Chondrocyte (in vitro differentiated cells): ENCODE measurements around the gene MLPH. TPM values are rescaled to one million over a fixed set of nuclear protein-coding genes. Genes with fewer than 3 reads are reported as not detected.

Source experiments
- DNase-seq: peaks from one replicate; pipeline ENCODE4 v3.0.0; 2021; ENCODE audit warnings: mixed read lengths, low spot score
- H3K27ac Mint-ChIP-seq: one replicate; pipeline ENCODE4 v1.8.0; 2021; ENCODE audit warnings: mild to moderate bottlenecking, moderate library complexity, mixed read lengths; ENCODE audit not compliant: unreplicated experiment
- H3K27me3 Mint-ChIP-seq: 2 replicates; pipeline ENCODE4 v1.8.0; 2021; ENCODE audit warnings: low read depth, mixed read lengths
- H3K36me3 Mint-ChIP-seq: 2 replicates; pipeline ENCODE4 v1.8.0; 2021; ENCODE audit warnings: low read depth, mixed read lengths
- H3K4me1 Mint-ChIP-seq: 2 replicates; pipeline ENCODE4 v1.8.0; 2021; ENCODE audit warnings: low read depth, mild to moderate bottlenecking, mixed read lengths
- H3K4me3 Mint-ChIP-seq: one replicate; pipeline ENCODE4 v1.8.0; 2021; ENCODE audit warnings: mild to moderate bottlenecking, moderate library complexity, mixed read lengths; ENCODE audit not compliant: unreplicated experiment
- H3K9me3 Mint-ChIP-seq: 2 replicates; pipeline ENCODE4 v1.8.0; 2021; ENCODE audit warnings: low read depth, mixed read lengths
- total RNA-seq: library from RNA; stranded (reverse); gene quantifications from 3 replicates; pipeline ENCODE4 v1.2.1, GENCODE V29; 2021
- TF ChIP-seq, protein P1 (sequence below): fragments of 200-600 bp; sonication (generic); IDR thresholded peaks from 2 replicates; pipeline ENCODE4 v1.5.0; 2021; ENCODE audit warnings: antibody characterized with exemption, mild to moderate bottlenecking, moderate library complexity

The MLPH gene
- total RNA-seq, 1 donor from 2014 or later: 6.1 TPM

DNA sequence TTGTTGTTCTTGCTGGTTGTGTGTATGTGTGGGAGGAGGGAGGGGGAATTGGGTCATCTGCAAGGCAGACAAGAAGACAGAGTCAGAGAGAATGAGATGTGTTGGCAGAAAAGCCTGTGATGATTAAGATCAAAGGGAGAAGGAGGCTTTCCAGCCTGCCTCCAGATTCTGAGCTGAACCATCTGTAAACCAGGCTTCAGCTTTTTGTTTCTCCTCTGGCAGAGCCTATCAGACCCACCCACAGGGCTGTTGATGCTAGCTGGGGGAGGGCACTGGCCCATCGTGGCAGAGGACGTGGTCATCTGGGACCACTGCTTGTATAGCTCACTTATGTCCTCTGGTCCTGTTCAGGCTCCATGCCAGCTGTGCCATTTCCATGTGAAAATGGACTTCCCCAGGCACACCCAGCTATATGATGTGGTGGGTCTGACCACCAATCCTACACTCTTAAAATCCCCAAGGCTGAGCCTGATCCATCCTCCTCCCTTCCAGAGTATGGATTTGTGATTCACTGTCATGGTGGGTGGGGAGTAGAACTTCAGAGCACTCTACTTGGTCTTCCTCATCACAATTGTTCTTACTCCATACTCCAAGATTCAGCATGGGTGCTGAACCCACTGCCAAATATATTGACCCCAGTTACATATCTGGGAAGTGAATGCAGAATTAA lies 45.3 kb upstream of the MLPH start:
- H3K4me3 Mint-ChIP-seq: no peak overlapping the region
- H3K27me3 Mint-ChIP-seq: no peaks in the 10 kb centered on the region
- DNase-seq: no peak
- peak overlapping the region; percentile 47 for H3K27ac Mint-ChIP-seq
- TF ChIP-seq, protein P1, sequence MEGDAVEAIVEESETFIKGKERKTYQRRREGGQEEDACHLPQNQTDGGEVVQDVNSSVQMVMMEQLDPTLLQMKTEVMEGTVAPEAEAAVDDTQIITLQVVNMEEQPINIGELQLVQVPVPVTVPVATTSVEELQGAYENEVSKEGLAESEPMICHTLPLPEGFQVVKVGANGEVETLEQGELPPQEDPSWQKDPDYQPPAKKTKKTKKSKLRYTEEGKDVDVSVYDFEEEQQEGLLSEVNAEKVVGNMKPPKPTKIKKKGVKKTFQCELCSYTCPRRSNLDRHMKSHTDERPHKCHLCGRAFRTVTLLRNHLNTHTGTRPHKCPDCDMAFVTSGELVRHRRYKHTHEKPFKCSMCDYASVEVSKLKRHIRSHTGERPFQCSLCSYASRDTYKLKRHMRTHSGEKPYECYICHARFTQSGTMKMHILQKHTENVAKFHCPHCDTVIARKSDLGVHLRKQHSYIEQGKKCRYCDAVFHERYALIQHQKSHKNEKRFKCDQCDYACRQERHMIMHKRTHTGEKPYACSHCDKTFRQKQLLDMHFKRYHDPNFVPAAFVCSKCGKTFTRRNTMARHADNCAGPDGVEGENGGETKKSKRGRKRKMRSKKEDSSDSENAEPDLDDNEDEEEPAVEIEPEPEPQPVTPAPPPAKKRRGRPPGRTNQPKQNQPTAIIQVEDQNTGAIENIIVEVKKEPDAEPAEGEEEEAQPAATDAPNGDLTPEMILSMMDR: no peak
- peaks cover 28% of the 10 kb centered on the region for H3K4me1 Mint-ChIP-seq
- H3K9me3 Mint-ChIP-seq: peaks cover 2% of the 10 kb centered on the region
- no peaks in the 10 kb centered on the region for H3K36me3 Mint-ChIP-seq

- Mint-ChIP-seq H3K27ac (no peak overlapping the region), H3K4me3 (no peak overlapping the region), H3K9me3 (no peaks in the 10 kb centered on the region), H3K4me1 (peaks cover 22% of the 10 kb centered on the region), H3K27me3 (no peaks in the 10 kb centered on the region), H3K36me3 (no peaks in the 10 kb centered on the region)
- TF ChIP-seq, protein P1: no peak
- DNase-seq: no peak
These were observed 43.0 kb upstream of the MLPH start for GRCh38 chr2:237444071-237444470.

- no peaks in the 10 kb centered on the region for H3K27me3 Mint-ChIP-seq
- TF ChIP-seq, protein P1: no peak
- H3K27ac Mint-ChIP-seq: no peak overlapping the region
- peaks cover 4% of the 10 kb centered on the region for H3K9me3 Mint-ChIP-seq
- no peak for DNase-seq
- peaks cover 29% of the 10 kb centered on the region for H3K4me1 Mint-ChIP-seq
- peaks cover 1% of the 10 kb centered on the region for H3K36me3 Mint-ChIP-seq
- no peak overlapping the region for H3K4me3 Mint-ChIP-seq
These were observed 41.3 kb upstream of the MLPH start for GRCh38 chr2:237445611-237446337.

DNA sequence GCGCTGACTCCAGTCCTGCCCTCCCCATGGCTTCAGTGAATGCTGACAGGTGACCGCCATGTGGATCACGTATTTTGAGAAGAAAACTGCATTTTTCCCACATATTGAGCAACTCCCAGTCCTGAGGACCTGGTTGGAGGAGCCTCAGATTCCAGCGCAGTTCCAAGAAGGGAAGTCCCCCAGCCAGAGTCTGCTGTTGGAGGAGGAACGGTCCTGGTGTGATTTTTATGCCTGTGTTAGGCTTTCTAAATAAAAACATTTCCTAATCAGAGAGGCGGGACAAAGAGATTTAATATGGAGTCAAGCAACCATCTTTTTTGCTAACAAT lies 40.7 kb upstream of the MLPH start:
- peaks cover 1% of the 10 kb centered on the region for H3K36me3 Mint-ChIP-seq
- no peak overlapping the region for H3K27ac Mint-ChIP-seq
- no peaks in the 10 kb centered on the region for H3K27me3 Mint-ChIP-seq
- no peak for DNase-seq
- H3K4me3 Mint-ChIP-seq: no peak overlapping the region
- H3K4me1 Mint-ChIP-seq: peaks cover 28% of the 10 kb centered on the region
- peaks cover 4% of the 10 kb centered on the region for H3K9me3 Mint-ChIP-seq
- TF ChIP-seq, protein P1: no peak

DNA sequence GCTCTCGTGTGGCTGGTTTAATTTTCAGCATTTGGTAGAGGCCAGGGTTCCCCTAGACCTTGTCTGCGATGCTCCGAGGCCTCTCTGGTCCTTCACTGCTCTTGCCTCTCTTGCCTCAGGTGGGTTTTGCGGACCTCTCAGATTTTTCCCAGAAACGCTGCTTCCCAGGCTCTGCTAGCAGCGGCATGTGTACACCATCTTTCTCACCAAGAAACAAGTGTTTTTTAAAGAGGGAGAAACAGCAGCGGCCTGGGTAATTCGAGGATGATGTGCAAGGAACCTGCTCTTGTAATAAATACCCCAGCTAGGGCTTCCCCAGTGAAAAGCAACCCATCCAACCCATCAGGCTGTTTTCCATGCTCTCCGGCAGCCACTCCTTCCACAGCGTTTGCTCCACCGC lies 39.6 kb upstream of the MLPH start:
- Mint-ChIP-seq H3K4me1 (peaks cover 29% of the 10 kb centered on the region), H3K4me3 (no peak overlapping the region), H3K27ac (no peak overlapping the region), H3K36me3 (peaks cover 1% of the 10 kb centered on the region), H3K27me3 (no peaks in the 10 kb centered on the region), H3K9me3 (peaks cover 4% of the 10 kb centered on the region)
- DNase-seq: no peak
- TF ChIP-seq, protein P1: no peak
